WTC11 (cell line): ENCODE measurements around the gene DR1. TPM values are rescaled to one million over a fixed set of nuclear protein-coding genes. Genes with fewer than 3 reads are reported as not detected.

Experiments
- ATAC-seq: fragments of 200-7000 bp; cut with Tn5 transposase; 2 replicates; pipeline ENCODE4 v1.10.0; 2021; ENCODE audit warnings: mild to moderate bottlenecking, moderate library complexity
- CTCF ChIA-PET: fragments of 300-600 bp; sonication (Branson Sonifier 250); formaldehyde crosslinking; loops from one replicate; lab custom pipeline; 2021; ENCODE audit warnings: antibody characterized with exemption; lab: Charles Lee
- POLR2A ChIA-PET: fragments of 350-600 bp; sonication (Branson Sonifier 250); formaldehyde crosslinking; loops from one replicate; lab custom pipeline; 2021; ENCODE audit warnings: antibody characterized with exemption; lab: Charles Lee
- DNase-seq: peaks from one replicate; pipeline ENCODE4 v3.0.0; 2021; ENCODE audit warnings: low spot score
- H3K27ac Mint-ChIP-seq: 2 replicates; pipeline ENCODE4 v1.8.0; 2021; ENCODE audit warnings: mixed read lengths
- H3K27me3 Mint-ChIP-seq: 2 replicates; pipeline ENCODE4 v1.8.0; 2021; ENCODE audit warnings: low read depth, mild to moderate bottlenecking, moderate library complexity, mixed read lengths
- H3K36me3 Mint-ChIP-seq: 2 replicates; pipeline ENCODE4 v1.8.0; 2021; ENCODE audit warnings: mixed read lengths
- H3K4me1 Mint-ChIP-seq: 2 replicates; pipeline ENCODE4 v1.8.0; 2022; ENCODE audit warnings: mixed read lengths
- H3K4me3 Mint-ChIP-seq: 2 replicates; pipeline ENCODE4 v1.8.0; 2021; ENCODE audit warnings: mild to moderate bottlenecking, moderate library complexity, mixed read lengths
- H3K9me3 Mint-ChIP-seq: 2 replicates; pipeline ENCODE4 v1.8.0; 2021; ENCODE audit warnings: mixed read lengths
- ATF2 ChIP-seq: sonication (generic); formaldehyde crosslinking; IDR thresholded peaks from 2 replicates; pipeline ENCODE4 v1.8.1; 2022; ENCODE audit warnings: low read depth, missing genetic modification reagents, borderline replicate concordance
- ATF3 ChIP-seq: sonication (generic); formaldehyde crosslinking; conservative IDR thresholded peaks from 2 replicates; pipeline ENCODE4 v1.8.1; 2022; ENCODE audit warnings: mild to moderate bottlenecking, missing genetic modification reagents
- CREB1 ChIP-seq: sonication (generic); formaldehyde crosslinking; IDR thresholded peaks from 2 replicates; pipeline ENCODE4 v1.8.0; 2023; ENCODE audit warnings: mild to moderate bottlenecking, missing genetic modification reagents
- E2F4 ChIP-seq: sonication (generic); formaldehyde crosslinking; IDR thresholded peaks from 2 replicates; pipeline ENCODE4 v1.8.1; 2022; ENCODE audit warnings: low read depth, mild to moderate bottlenecking, moderate library complexity, missing genetic modification reagents, borderline replicate concordance
- MAX ChIP-seq: sonication (generic); formaldehyde crosslinking; IDR thresholded peaks from 2 replicates; pipeline ENCODE4 v1.8.0; 2022; ENCODE audit warnings: mild to moderate bottlenecking, missing genetic modification reagents
- NR3C1 ChIP-seq: sonication (generic); formaldehyde crosslinking; conservative IDR thresholded peaks from 2 replicates; pipeline ENCODE4 v1.8.1; 2023; ENCODE audit warnings: low read depth, mild to moderate bottlenecking, missing genetic modification reagents
- RELA ChIP-seq: sonication (generic); formaldehyde crosslinking; IDR thresholded peaks from 2 replicates; pipeline ENCODE4 v1.8.1; 2022; ENCODE audit warnings: missing genetic modification reagents, mild to moderate bottlenecking, borderline replicate concordance
- RORB ChIP-seq: fragments of 250-450 bp; sonication (Bioruptor Pico); IDR thresholded peaks from 2 replicates; pipeline ENCODE4 v1.9.0; 2021; ENCODE audit warnings: mild to moderate bottlenecking
- SMAD4 ChIP-seq: sonication (generic); formaldehyde crosslinking; IDR thresholded peaks from 2 replicates; pipeline ENCODE4 v1.8.0; 2022; ENCODE audit warnings: mild to moderate bottlenecking, missing genetic modification reagents
- SOX15 ChIP-seq: fragments of 250-450 bp; sonication (Bioruptor Pico); IDR thresholded peaks from 2 replicates; pipeline ENCODE4 v1.9.0; 2021; ENCODE audit warnings: mild to moderate bottlenecking
- SP1 ChIP-seq: sonication (generic); formaldehyde crosslinking; conservative IDR thresholded peaks from 2 replicates; pipeline ENCODE4 v1.8.1; 2022; ENCODE audit warnings: missing genetic modification reagents
- TCF7 ChIP-seq: sonication (generic); formaldehyde crosslinking; IDR thresholded peaks from 2 replicates; pipeline ENCODE4 v1.8.0; 2022; ENCODE audit warnings: mild to moderate bottlenecking, low read depth, missing genetic modification reagents, moderate library complexity
- TP53 ChIP-seq: sonication (generic); formaldehyde crosslinking; IDR thresholded peaks from 2 replicates; pipeline ENCODE4 v1.8.1; 2023; ENCODE audit warnings: mild to moderate bottlenecking, missing genetic modification reagents
- ZNF219 ChIP-seq: sonication (generic); formaldehyde crosslinking; IDR thresholded peaks from 2 replicates; pipeline ENCODE4 v1.8.0; 2023; ENCODE audit warnings: missing genetic modification reagents, mild to moderate bottlenecking, borderline replicate concordance
- ZNF263 ChIP-seq: sonication (generic); formaldehyde crosslinking; IDR thresholded peaks from 2 replicates; pipeline ENCODE4 v1.8.1; 2022; ENCODE audit warnings: low read depth, mild to moderate bottlenecking, moderate library complexity, missing genetic modification reagents
- ZNF317 ChIP-seq: sonication (generic); formaldehyde crosslinking; IDR thresholded peaks from 2 replicates; pipeline ENCODE4 v1.8.1; 2023; ENCODE audit warnings: low read depth, mild to moderate bottlenecking, moderate library complexity, missing genetic modification reagents, borderline replicate concordance
- ZNF396 ChIP-seq: fragments of 250-450 bp; sonication (Bioruptor Pico); IDR thresholded peaks from 2 replicates; pipeline ENCODE4 v1.8.0; 2021; ENCODE audit warnings: mild to moderate bottlenecking, moderate library complexity, borderline replicate concordance
- total RNA-seq: library from RNA; stranded (reverse); gene quantifications from 3 replicates; pipeline ENCODE4 v1.2.3, GENCODE V29; 2021
- TF ChIP-seq, protein P1 (sequence below): fragments of 250-450 bp; sonication (Bioruptor Pico); IDR thresholded peaks from 2 replicates; pipeline ENCODE4 v2.1.2; 2022; ENCODE audit warnings: mild to moderate bottlenecking, moderate library complexity
- TF ChIP-seq, protein P2 (sequence below): sonication (generic); formaldehyde crosslinking; IDR thresholded peaks from 2 replicates; pipeline ENCODE4 v1.8.0; 2023; ENCODE audit warnings: missing genetic modification reagents, mild to moderate bottlenecking, borderline replicate concordance

The DR1 gene
- total RNA-seq, 1 experiment from 2014 or later, result 62.8 TPM

DNA sequence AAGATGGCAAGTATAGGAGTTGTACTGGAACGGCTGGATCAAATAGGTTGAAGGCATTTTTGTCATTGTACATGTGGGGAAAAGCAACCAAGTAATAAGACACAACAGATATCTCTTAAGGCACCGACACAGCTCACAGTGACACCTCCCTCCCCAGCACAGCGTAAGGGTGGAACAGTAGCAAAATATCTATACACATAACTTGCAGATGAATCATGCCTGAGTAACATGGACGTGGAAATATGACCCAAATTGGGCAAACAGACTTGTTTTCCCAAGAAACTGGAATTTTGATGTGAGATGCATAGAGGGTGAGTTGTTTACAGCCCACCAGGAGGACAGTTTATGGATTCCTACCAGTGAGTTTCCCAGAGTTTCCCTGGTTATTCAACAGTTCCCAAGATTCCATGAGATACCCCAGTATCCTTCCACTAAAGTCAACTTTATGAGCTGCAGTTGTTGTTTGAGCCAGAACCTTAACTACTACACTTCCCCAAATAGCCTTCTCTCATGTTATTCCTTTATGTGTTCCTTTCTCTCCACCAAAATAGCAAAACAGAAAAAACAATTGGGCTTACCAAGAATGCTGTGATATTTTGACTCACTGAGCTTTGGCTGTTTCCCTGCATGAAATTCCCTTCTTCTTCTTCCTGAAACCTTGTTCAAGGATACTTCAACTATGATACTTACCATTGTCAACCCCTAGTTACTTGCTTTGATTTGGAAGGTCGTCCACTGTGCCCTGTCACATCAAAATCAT lies 7.1 kb upstream of the DR1 start (continued):
- no peak for TF ChIP-seq NR3C1
- no peak for TF ChIP-seq TP53 (CRISPR knock-in tag)
- TF ChIP-seq CREB1 (CRISPR knock-in tag), result no peak
- TF ChIP-seq ZNF317 (CRISPR knock-in tag), result no peak
- TF ChIP-seq ATF2 (CRISPR knock-in tag), result no peak
- TF ChIP-seq E2F4, result no peak
- TF ChIP-seq ATF3, result no peak
- TF ChIP-seq ZNF396 (CRISPR knock-in tag), result no peak
- TF ChIP-seq SOX15 (CRISPR knock-in tag), result no peak

DNA sequence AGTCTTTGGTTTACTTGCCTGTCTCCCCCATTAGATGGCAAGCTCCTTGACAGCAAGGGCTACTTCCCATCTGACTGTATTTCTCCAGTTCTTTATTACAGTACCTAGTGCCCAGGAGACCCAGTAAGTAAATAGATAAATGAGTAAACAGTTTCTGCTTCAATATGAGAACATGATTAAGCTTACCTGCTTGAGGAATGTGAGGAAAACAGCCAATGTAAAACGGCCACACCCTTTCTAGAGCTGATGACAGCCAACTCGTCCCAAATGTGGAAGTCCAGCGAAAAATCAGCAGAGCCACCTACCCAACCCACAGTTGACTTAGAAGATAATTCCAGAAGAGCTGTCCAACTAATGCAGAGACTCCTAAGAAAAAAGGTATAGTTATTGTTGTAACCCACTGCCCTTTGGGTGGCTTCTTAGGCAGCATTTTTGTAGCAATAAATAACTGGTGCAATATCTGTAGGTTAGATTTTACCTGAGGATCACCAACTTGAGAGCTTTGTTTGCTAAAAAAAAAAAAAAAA lies 6.5 kb upstream of the DR1 start:
- no peaks in the 10 kb centered on the region for H3K9me3 Mint-ChIP-seq
- no peaks in the 10 kb centered on the region for H3K4me1 Mint-ChIP-seq
- no peaks in the 10 kb centered on the region for H3K27me3 Mint-ChIP-seq
- TF ChIP-seq RELA (CRISPR knock-in tag) (no peak), ATF3 (no peak), MAX (CRISPR knock-in tag) (no peak)
- TF ChIP-seq, all 79 proteins: peak for 0
- Mint-ChIP-seq H3K36me3 (peaks cover 23% of the 10 kb centered on the region), H3K4me3 (no peak overlapping the region), H3K27ac (no peak overlapping the region)
- ChIA-PET CTCF (interaction anchor here (0.8 kb wide), 1 partner anchor 35 kb away, joined by 5 read pairs; no protein-coding TSS in a partner anchor), POLR2A (no interaction called here)
- ATAC-seq, result no peak
- no peak for DNase-seq

- no peaks in the 10 kb centered on the region for H3K27me3 Mint-ChIP-seq
- no peaks in the 10 kb centered on the region for H3K9me3 Mint-ChIP-seq
- H3K27ac Mint-ChIP-seq, result no peak overlapping the region
- TF ChIP-seq ZNF317 (CRISPR knock-in tag) (no peak), SP1 (CRISPR knock-in tag) (no peak), RORB (CRISPR knock-in tag) (no peak), TCF7 (CRISPR knock-in tag) (no peak), ZNF263 (CRISPR knock-in tag) (no peak), SMAD4 (CRISPR knock-in tag) (no peak), ZNF219 (CRISPR knock-in tag) (no peak)
- TF ChIP-seq, protein P1, sequence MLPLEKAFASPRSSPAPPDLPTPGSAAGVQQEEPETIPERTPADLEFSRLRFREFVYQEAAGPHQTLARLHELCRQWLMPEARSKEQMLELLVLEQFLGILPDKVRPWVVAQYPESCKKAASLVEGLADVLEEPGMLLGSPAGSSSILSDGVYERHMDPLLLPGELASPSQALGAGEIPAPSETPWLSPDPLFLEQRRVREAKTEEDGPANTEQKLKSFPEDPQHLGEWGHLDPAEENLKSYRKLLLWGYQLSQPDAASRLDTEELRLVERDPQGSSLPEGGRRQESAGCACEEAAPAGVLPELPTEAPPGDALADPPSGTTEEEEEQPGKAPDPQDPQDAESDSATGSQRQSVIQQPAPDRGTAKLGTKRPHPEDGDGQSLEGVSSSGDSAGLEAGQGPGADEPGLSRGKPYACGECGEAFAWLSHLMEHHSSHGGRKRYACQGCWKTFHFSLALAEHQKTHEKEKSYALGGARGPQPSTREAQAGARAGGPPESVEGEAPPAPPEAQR (CRISPR knock-in tag), result no peak
- TF ChIP-seq, protein P2, sequence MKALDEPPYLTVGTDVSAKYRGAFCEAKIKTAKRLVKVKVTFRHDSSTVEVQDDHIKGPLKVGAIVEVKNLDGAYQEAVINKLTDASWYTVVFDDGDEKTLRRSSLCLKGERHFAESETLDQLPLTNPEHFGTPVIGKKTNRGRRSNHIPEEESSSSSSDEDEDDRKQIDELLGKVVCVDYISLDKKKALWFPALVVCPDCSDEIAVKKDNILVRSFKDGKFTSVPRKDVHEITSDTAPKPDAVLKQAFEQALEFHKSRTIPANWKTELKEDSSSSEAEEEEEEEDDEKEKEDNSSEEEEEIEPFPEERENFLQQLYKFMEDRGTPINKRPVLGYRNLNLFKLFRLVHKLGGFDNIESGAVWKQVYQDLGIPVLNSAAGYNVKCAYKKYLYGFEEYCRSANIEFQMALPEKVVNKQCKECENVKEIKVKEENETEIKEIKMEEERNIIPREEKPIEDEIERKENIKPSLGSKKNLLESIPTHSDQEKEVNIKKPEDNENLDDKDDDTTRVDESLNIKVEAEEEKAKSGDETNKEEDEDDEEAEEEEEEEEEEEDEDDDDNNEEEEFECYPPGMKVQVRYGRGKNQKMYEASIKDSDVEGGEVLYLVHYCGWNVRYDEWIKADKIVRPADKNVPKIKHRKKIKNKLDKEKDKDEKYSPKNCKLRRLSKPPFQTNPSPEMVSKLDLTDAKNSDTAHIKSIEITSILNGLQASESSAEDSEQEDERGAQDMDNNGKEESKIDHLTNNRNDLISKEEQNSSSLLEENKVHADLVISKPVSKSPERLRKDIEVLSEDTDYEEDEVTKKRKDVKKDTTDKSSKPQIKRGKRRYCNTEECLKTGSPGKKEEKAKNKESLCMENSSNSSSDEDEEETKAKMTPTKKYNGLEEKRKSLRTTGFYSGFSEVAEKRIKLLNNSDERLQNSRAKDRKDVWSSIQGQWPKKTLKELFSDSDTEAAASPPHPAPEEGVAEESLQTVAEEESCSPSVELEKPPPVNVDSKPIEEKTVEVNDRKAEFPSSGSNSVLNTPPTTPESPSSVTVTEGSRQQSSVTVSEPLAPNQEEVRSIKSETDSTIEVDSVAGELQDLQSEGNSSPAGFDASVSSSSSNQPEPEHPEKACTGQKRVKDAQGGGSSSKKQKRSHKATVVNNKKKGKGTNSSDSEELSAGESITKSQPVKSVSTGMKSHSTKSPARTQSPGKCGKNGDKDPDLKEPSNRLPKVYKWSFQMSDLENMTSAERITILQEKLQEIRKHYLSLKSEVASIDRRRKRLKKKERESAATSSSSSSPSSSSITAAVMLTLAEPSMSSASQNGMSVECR (CRISPR knock-in tag), result no peak
- TF ChIP-seq, all 79 proteins: peak for 0
- CTCF ChIA-PET, result interaction anchor here (1.1 kb wide), 1 partner anchor 35 kb away, joined by 4 read pairs; no protein-coding TSS in a partner anchor
- DNase-seq, result no peak
- Mint-ChIP-seq H3K4me1 (peaks cover 3% of the 10 kb centered on the region), H3K4me3 (no peak overlapping the region), H3K36me3 (peaks cover 23% of the 10 kb centered on the region)
- no peak for ATAC-seq
- POLR2A ChIA-PET, result no interaction called here
Measured at GRCh38 chr1:93340090-93340489, 5.6 kb upstream of the DR1 start.
